GM23248 (cell line): ENCODE results near the gene PTPRT. TPM values are rescaled to one million over a fixed set of nuclear protein-coding genes. Genes with fewer than 3 reads are reported as not detected.

Experiments
- DNase-seq: peaks from one replicate; pipeline ENCODE4 v3.0.0-alpha.2; 2015
- H2AFZ ChIP-seq: fragments of 200-600 bp; sonication (generic); 2 replicates; pipeline ENCODE4 v1.6.1; 2016; ENCODE audit warnings: antibody characterized with exemption
- H3F3A ChIP-seq: fragments of 200-600 bp; sonication (generic); 2 replicates; pipeline ENCODE4 v1.6.1; 2016; ENCODE audit warnings: mild to moderate bottlenecking, antibody characterized with exemption, mixed run types; ENCODE audit not compliant: insufficient read depth
- H3K27ac ChIP-seq: fragments of 200-600 bp; sonication (generic); 2 replicates; pipeline ENCODE4 v1.5.1; 2016; ENCODE audit warnings: mild to moderate bottlenecking
- H3K27me3 ChIP-seq: fragments of 200-600 bp; sonication (generic); replicated peaks from 2 replicates; pipeline ENCODE4 v1.6.1; 2016; ENCODE audit warnings: mild to moderate bottlenecking; ENCODE audit not compliant: insufficient read depth
- H3K36me3 ChIP-seq: fragments of 200-600 bp; sonication (generic); 2 replicates; pipeline ENCODE4 v1.6.1; 2016; ENCODE audit warnings: low read depth, mild to moderate bottlenecking
- H3K4me1 ChIP-seq: fragments of 200-600 bp; sonication (generic); 2 replicates; pipeline ENCODE4 v1.6.1; 2016; ENCODE audit warnings: mild to moderate bottlenecking; ENCODE audit not compliant: insufficient read depth
- H3K4me2 ChIP-seq: fragments of 200-600 bp; sonication (generic); one replicate; pipeline ENCODE4 v1.6.1; 2016; ENCODE audit warnings: mild to moderate bottlenecking; ENCODE audit not compliant: unreplicated experiment
- H3K4me3 ChIP-seq: fragments of 200-600 bp; sonication (generic); 2 replicates; pipeline ENCODE4 v1.5.1; 2016; ENCODE audit warnings: mild to moderate bottlenecking
- H3K79me2 ChIP-seq: fragments of 200-600 bp; sonication (generic); 2 replicates; pipeline ENCODE4 v1.6.1; 2016; ENCODE audit warnings: mild to moderate bottlenecking; ENCODE audit not compliant: insufficient read depth
- H3K9ac ChIP-seq: fragments of 200-600 bp; sonication (generic); 2 replicates; pipeline ENCODE4 v1.6.1; 2016; ENCODE audit warnings: mild to moderate bottlenecking
- H3K9me2 ChIP-seq: fragments of 200-600 bp; sonication (generic); 2 replicates; pipeline ENCODE4 v1.6.1; 2016; ENCODE audit warnings: mixed run types, mild to moderate bottlenecking, moderate library complexity; ENCODE audit not compliant: insufficient read depth
- H3K9me3 ChIP-seq: fragments of 200-600 bp; sonication (generic); one replicate; pipeline ENCODE4 v1.6.1; 2017; ENCODE audit warnings: low read depth
- H4K20me1 ChIP-seq: fragments of 200-600 bp; sonication (generic); 2 replicates; pipeline ENCODE4 v1.6.0; 2016; ENCODE audit not compliant: insufficient read depth
- EZH2 ChIP-seq: fragments of 200-600 bp; sonication (generic); IDR thresholded peaks from 2 replicates; pipeline ENCODE4 v1.6.1; 2018; ENCODE audit warnings: antibody characterized with exemption, mild to moderate bottlenecking; ENCODE audit not compliant: insufficient read depth, poor library complexity, severe bottlenecking
- EZH2phosphoT487 ChIP-seq: fragments of 200-600 bp; sonication (generic); IDR thresholded peaks from 2 replicates; pipeline ENCODE4 v1.6.1; 2018; ENCODE audit warnings: antibody characterized with exemption, moderate library complexity, mild to moderate bottlenecking, low read depth; ENCODE audit not compliant: insufficient read depth
- WGBS, 2 experiments: methylation state at CpG; one replicate each; pipeline ENCODE4 v1.1.6; 2015 to 2017; ENCODE audit warnings: low lambda C conversion rate in 2 of 2, low coverage in 1 of 2; ENCODE audit errors: missing lambda C conversion rate in 2 of 2; 5-methylcytosine and 5-hydroxymethylcytosine counted together
- in situ Hi-C: fragments of 300-500 bp; cut with MboI; formaldehyde crosslinking; loops from 2 replicates; pipeline ENCODE4 v1.15.0; 2020
- polyA plus RNA-seq: library from polyadenylated mRNA; unstranded; fragments of >200 nt; fragmentation: Nextera tagmentation; extraction: Ambion mirVana; gene quantifications from 2 replicates; pipeline ENCODE4 v1.2.1, GENCODE V29; 2016
- total RNA-seq: library from RNA; depleted of rRNA; stranded (reverse); fragments of >200 nt; shearing (Covaris generic); gene quantifications from 2 replicates; pipeline ENCODE4 v1.2.3, GENCODE V29; 2014

PTPRT gene
- total and polyA plus RNA-seq, 2 experiments from 2014 or later = not detected

GRCh38 chr20:42492290-42492689, 697.4 kb downstream of the PTPRT start:
- H3F3A ChIP-seq = no peaks in the 10 kb centered on the region
- no peak overlapping the region for H2AFZ ChIP-seq
- no peaks in the 10 kb centered on the region for H3K9me2 ChIP-seq
- H3K4me3 ChIP-seq = no peak overlapping the region
- H3K9me3 ChIP-seq = no peaks in the 10 kb centered on the region
- no peaks in the 10 kb centered on the region for H4K20me1 ChIP-seq
- no peaks in the 10 kb centered on the region for H3K36me3 ChIP-seq
- no peak overlapping the region for H3K9ac ChIP-seq
- no peak overlapping the region for H3K4me2 ChIP-seq
- H3K27me3 ChIP-seq = no peaks in the 10 kb centered on the region
- no peak for DNase-seq
- H3K4me1 ChIP-seq = no peaks in the 10 kb centered on the region
- no peak overlapping the region for H3K27ac ChIP-seq
- WGBS, 2 experiments = 12 to 33% methylated on average over 2 of the region's 2 CpGs
- TF ChIP-seq EZH2 (no peak), EZH2phosphoT487 (no peak)
- in situ Hi-C loops = no loop called here
- H3K79me2 ChIP-seq = no peaks in the 10 kb centered on the region

GRCh38 chr20:42485556-42485955, 704.1 kb downstream of the PTPRT start:
- H3K9ac ChIP-seq = no peak overlapping the region
- 27 to 43% methylated on average over 2 of the region's 2 CpGs for WGBS, 2 experiments
- no peak overlapping the region for H2AFZ ChIP-seq
- no peaks in the 10 kb centered on the region for H3K79me2 ChIP-seq
- no peaks in the 10 kb centered on the region for H3K9me2 ChIP-seq
- DNase-seq = no peak
- no peaks in the 10 kb centered on the region for H3K27me3 ChIP-seq
- no peak overlapping the region for H3K27ac ChIP-seq
- H3K4me3 ChIP-seq = no peak overlapping the region
- TF ChIP-seq EZH2phosphoT487 (no peak), EZH2 (no peak)
- no peaks in the 10 kb centered on the region for H3K36me3 ChIP-seq
- no peaks in the 10 kb centered on the region for H3K9me3 ChIP-seq
- H4K20me1 ChIP-seq = no peaks in the 10 kb centered on the region
- no peaks in the 10 kb centered on the region for H3F3A ChIP-seq
- in situ Hi-C loops = no loop called here
- no peaks in the 10 kb centered on the region for H3K4me1 ChIP-seq
- no peak overlapping the region for H3K4me2 ChIP-seq

- no peak overlapping the region for H3K4me3 ChIP-seq
- no peaks in the 10 kb centered on the region for H3K79me2 ChIP-seq
- no peaks in the 10 kb centered on the region for H3K36me3 ChIP-seq
- H3K9me2 ChIP-seq = no peaks in the 10 kb centered on the region
- no peaks in the 10 kb centered on the region for H3K9me3 ChIP-seq
- H3K4me1 ChIP-seq = no peaks in the 10 kb centered on the region
- no peaks in the 10 kb centered on the region for H3K27me3 ChIP-seq
- H3K9ac ChIP-seq = no peak overlapping the region
- no peaks in the 10 kb centered on the region for H3F3A ChIP-seq
- TF ChIP-seq EZH2phosphoT487 = no peak
- TF ChIP-seq EZH2 = no peak
- no peak overlapping the region for H3K27ac ChIP-seq
- no peak for DNase-seq
- 19 to 30% methylated on average over 5 of the region's 5 CpGs for WGBS, 2 experiments
- in situ Hi-C loops = no loop called here
- no peaks in the 10 kb centered on the region for H4K20me1 ChIP-seq
- no peak overlapping the region for H2AFZ ChIP-seq
- H3K4me2 ChIP-seq = no peak overlapping the region
Observed at GRCh38 chr20:42484790-42485375, 704.8 kb downstream of the PTPRT start.

GRCh38 chr20:42484335-42484734, 705.4 kb downstream of the PTPRT start:
- TF ChIP-seq EZH2phosphoT487 (no peak), EZH2 (no peak)
- Histone ChIP-seq H3K4me3 (no peak overlapping the region), H3K9me2 (no peaks in the 10 kb centered on the region), H4K20me1 (no peaks in the 10 kb centered on the region), H3K36me3 (no peaks in the 10 kb centered on the region), H3K27me3 (no peaks in the 10 kb centered on the region), H2AFZ (no peak overlapping the region), H3K9ac (no peak overlapping the region), H3F3A (no peaks in the 10 kb centered on the region), H3K79me2 (no peaks in the 10 kb centered on the region), H3K4me1 (no peaks in the 10 kb centered on the region), H3K27ac (no peak overlapping the region), H3K4me2 (no peak overlapping the region), H3K9me3 (no peaks in the 10 kb centered on the region)
- DNase-seq = peak; percentile 16
- in situ Hi-C loops = no loop called here
- 1 to 2% methylated on average over 3 of the region's 3 CpGs for WGBS, 2 experiments

- WGBS, 2 experiments = 12 to 16% methylated on average over 6 of the region's 6 CpGs
- H3K27me3 ChIP-seq = no peaks in the 10 kb centered on the region
Observed at GRCh38 chr20:42483730-42484303, 705.9 kb downstream of the PTPRT start.

More at GRCh38 chr20:42483730-42484303, 705.9 kb downstream of the PTPRT start:
- Histone ChIP-seq H3K79me2 (no peaks in the 10 kb centered on the region), H3K9me3 (no peaks in the 10 kb centered on the region), H3F3A (no peaks in the 10 kb centered on the region), H3K9me2 (no peaks in the 10 kb centered on the region), H3K9ac (no peak overlapping the region), H3K4me1 (no peaks in the 10 kb centered on the region), H3K4me3 (no peak overlapping the region), H3K4me2 (no peak overlapping the region), H2AFZ (no peak overlapping the region), H3K36me3 (no peaks in the 10 kb centered on the region), H3K27ac (no peak overlapping the region), H4K20me1 (no peaks in the 10 kb centered on the region)
- DNase-seq = no peak
- TF ChIP-seq EZH2phosphoT487 = no peak
- in situ Hi-C loops = no loop called here
